GM13977 (cell line): ENCODE results near the gene SNX21.
A peak's percentile ranks its signal among the peaks of the same experiment; 100 is the strongest.

Experiments used
- DNase-seq: peaks from one replicate; pipeline ENCODE4 v3.0.0; 2012; ENCODE audit warnings: low spot score
- CTCF ChIP-seq: IDR thresholded peaks from 2 replicates; pipeline ENCODE4 v1.5.1; 2012; ENCODE audit warnings: mild to moderate bottlenecking, control low read depth; ENCODE audit not compliant: insufficient read depth; ENCODE audit errors: extremely low read depth, missing control alignments
- in situ Hi-C: fragments of 300-500 bp; cut with MboI; formaldehyde crosslinking; loops from one replicate; pipeline ENCODE4 v1.12.0; 2022; ENCODE audit warnings: low sequenced_read_pairs, low pct_unique_long_range_greater_than_20kb, mixed read lengths, inconsistent platforms; ENCODE audit not compliant: unreplicated experiment

SNX21 gene

DNA sequence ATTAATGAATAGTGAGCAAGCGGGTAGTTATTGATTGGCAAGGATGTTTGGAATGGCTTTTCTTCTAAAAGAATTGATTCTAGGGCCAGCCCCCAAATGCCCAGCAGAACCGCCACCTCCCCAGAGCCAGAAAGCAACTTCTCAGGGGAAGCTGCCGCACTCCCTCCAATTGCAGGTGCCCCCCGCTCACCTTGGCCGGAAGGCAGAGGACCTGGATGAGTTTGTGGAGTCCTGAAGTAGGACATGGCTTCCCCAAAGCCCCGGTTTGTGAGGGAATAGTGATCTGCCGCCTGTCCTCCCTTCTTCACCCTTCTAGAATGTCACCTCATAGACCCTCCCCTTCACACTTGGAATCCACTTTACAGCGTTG is 53.7 kb downstream of the SNX21 start, which contains the start of gene SPATA25:
Gene SPATA25, minus strand, starts transcription at position 277 of the 370 bp plus-strand sequence. Its CDS starts 32 bp downstream, at position 245.
- in situ Hi-C loops, result no loop called here
- DNase-seq, result no peak
- no peak for TF ChIP-seq CTCF

DNA sequence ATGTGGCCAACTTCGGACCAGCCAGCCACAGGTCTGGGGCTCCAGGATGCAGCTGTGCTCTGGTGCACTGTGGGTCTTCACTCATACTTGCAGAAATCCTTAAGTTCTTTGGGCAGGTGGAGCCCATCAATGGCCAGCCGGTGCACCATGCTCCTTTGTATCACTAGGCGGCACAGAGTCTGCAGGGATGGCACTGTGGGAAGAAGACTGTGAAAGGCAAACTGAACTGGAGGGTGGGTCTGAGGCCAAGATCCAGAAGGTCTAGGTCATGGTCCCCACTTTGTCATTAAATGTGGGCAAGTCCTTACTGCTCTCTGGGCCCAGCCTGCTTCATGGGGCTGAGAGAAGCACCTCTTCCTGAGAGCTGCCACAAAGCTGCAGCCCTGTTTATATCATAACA is 55.1 kb downstream of the SNX21 start:
- no peak for DNase-seq
- in situ Hi-C loops, result no loop called here
- TF ChIP-seq CTCF, result no peak

GRCh38 chr20:45890077-45890984 is 56.7 kb downstream of the SNX21 start:
- in situ Hi-C loops, result no loop called here
- DNase-seq, result peak; percentile 73
- TF ChIP-seq CTCF, result peak; percentile 66

- TF ChIP-seq CTCF, result no peak
- in situ Hi-C loops, result no loop called here
These were observed 57.7 kb downstream of the SNX21 start, which contains the start of the genes CTSA and NEURL2 for GRCh38 chr20:45890985-45891983. CTSA (plus strand) TSS chr20:45891335; CDS start chr20:45891569, 234 bp downstream. NEURL2 (minus strand) TSS chr20:45891208; CDS start chr20:45890991, 217 bp downstream.

GRCh38 chr20:45892049-45892825 is 58.6 kb downstream of the SNX21 start:
- no peak for DNase-seq
- TF ChIP-seq CTCF, result no peak
- in situ Hi-C loops, result no loop called here

More at GRCh38 chr20:45890985-45891983, 57.7 kb downstream of the SNX21 start, which contains the start of the genes CTSA and NEURL2:
- DNase-seq, result peak; percentile 99
